ENCODE measurements around the gene RDH5. TPM values are rescaled to one million over a fixed set of nuclear protein-coding genes. Genes with fewer than 3 reads are reported as not detected.

Gene RDH5
- total and polyA plus RNA-seq, 10 donors, result 4.7 to 17.4 (median 12.9) TPM

DNA sequence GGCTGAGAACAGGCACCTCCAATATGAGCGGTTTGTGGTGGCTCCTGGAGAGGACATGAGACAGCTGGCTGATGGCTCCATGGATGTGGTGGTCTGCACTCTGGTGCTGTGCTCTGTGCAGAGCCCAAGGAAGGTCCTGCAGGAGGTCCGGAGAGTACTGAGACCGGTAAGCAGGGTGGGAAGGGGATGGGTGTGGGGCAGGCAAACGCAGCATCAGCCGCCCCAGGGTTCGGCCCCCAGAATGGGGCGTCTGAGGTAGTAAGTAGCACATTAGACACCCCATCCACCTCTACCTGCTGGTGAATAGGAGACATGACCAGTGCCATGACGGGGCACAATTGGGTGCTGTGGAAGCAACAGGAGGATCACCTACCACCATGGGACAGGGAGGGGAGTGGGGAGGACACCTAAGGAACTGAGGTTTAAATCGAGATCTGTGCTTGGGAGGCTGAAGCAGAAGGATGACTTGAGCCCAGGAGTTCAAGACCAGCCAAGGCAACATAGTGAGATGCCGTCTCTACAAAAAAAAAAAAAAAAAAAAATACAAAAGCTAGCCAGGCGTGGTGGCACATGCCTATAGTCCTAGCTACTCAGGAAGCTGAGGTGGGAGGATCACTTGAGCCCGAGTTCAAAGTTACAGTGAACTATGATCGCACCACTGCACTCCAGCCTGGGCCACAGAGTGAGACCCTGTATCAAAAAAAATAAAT is 38.0 kb upstream of the RDH5 start:
- intact Hi-C loops (cut with DNase I; ENCODE audit: low total_unique reads), result no loop called here
- DNase-seq, result no peak

DNA sequence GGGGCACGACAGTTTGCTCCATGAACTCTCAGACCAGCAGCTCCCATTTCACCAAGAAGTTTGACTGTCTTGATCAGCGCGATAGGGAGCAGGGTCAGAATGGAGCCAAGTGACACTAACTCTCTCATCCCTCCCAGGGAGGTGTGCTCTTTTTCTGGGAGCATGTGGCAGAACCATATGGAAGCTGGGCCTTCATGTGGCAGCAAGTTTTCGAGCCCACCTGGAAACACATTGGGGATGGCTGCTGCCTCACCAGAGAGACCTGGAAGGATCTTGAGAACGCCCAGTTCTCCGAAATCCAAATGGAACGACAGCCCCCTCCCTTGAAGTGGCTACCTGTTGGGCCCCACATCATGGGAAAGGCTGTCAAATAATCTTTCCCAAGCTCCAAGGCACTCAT is 36.5 kb upstream of the RDH5 start:
- Histone ChIP-seq H3K36me3 (peaks cover 0 to 22% (median 0%) of the 10 kb centered on the region in 6 donors), H3K9me3 (no peaks in the 10 kb centered on the region), H3K4me3 (no peak overlapping the region), H3K27ac (no peak overlapping the region), H3K27me3 (replicated peaks in 1 of 7) (peaks cover 0 to 14% (median 0%) of the 10 kb centered on the region in 7 donors), H3K4me1 (peaks cover 6 to 40% (median 25%) of the 10 kb centered on the region in 6 donors)
- intact Hi-C loops (cut with DNase I; ENCODE audit: low total_unique reads), result no loop called here
- 88 to 93% (median 90%) methylated on average over 7 of the region's 7 CpGs for WGBS, 5 donors
- DNase-seq, result no peak
- TF ChIP-seq, protein P1, sequence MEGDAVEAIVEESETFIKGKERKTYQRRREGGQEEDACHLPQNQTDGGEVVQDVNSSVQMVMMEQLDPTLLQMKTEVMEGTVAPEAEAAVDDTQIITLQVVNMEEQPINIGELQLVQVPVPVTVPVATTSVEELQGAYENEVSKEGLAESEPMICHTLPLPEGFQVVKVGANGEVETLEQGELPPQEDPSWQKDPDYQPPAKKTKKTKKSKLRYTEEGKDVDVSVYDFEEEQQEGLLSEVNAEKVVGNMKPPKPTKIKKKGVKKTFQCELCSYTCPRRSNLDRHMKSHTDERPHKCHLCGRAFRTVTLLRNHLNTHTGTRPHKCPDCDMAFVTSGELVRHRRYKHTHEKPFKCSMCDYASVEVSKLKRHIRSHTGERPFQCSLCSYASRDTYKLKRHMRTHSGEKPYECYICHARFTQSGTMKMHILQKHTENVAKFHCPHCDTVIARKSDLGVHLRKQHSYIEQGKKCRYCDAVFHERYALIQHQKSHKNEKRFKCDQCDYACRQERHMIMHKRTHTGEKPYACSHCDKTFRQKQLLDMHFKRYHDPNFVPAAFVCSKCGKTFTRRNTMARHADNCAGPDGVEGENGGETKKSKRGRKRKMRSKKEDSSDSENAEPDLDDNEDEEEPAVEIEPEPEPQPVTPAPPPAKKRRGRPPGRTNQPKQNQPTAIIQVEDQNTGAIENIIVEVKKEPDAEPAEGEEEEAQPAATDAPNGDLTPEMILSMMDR (IDR thresholded peaks at IDR 0.05 in 8 of 11, conservative IDR thresholded peaks at IDR 0.05 in 3 of 11), result no peak
- TF ChIP-seq POLR2AphosphoS5 (IDR thresholded peaks at IDR 0.05) (no peak), POLR2A (IDR thresholded peaks at IDR 0.05) (no peak)

More for the DNA sequence above, 38.0 kb upstream of the RDH5 start:
- H3K27ac ChIP-seq, result peak overlapping the region in 4 of 8 donors; percentile 19 to 53 (median 42)
- peaks cover 0 to 14% (median 0%) of the 10 kb centered on the region in 7 donors for H3K27me3 ChIP-seq (replicated peaks in 1 of 7)
- WGBS, 5 donors, result 66 to 74% (median 71%) methylated on average over 9 to 13 of the region's 13 CpGs
- no peaks in the 10 kb centered on the region for H3K9me3 ChIP-seq
- peak overlapping the region in 7 of 8 donors; percentile 18 to 60 (median 30) for H3K4me3 ChIP-seq
- H3K4me1 ChIP-seq, result peaks cover 6 to 36% (median 25%) of the 10 kb centered on the region in 6 donors
- H3K36me3 ChIP-seq, result peaks cover 0 to 14% (median 0%) of the 10 kb centered on the region in 6 donors
- TF ChIP-seq, protein P1 (IDR thresholded peaks at IDR 0.05 in 8 of 11, conservative IDR thresholded peaks at IDR 0.05 in 3 of 11), result no peak
- TF ChIP-seq POLR2A (IDR thresholded peaks at IDR 0.05) (no peak), POLR2AphosphoS5 (IDR thresholded peaks at IDR 0.05) (no peak)

DNA sequence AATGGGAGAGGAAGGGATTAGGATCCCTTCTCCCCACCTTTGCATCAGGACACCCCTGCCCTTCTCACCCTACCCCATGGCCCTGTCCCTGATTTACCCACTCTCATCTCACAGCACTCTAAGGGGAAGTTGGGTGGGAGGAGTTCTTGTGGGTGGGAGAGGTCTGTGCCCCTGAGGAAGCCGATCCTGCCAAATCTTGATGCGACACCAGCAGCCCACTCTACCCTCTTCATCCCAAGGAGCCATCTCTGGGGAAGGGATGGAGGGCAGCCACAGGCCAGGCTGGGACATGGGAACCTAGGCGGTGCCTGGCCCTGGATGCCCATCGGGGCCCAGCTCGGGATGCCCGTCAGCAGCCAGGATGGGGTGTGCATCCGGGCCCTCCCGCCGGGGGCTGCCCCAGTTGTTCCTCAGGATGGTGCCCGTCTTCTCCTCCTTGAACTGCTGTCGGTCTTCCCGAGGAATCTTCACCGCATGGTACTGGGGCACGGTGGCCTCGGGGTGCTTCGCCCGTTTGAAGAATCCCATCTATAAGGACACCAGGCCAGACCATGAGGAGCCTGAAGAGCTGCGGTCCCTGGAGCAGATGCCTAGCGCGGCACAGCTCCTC is 35.3 kb upstream of the RDH5 start:
- WGBS, 5 donors, result 92 to 97% (median 96%) methylated on average over 17 to 20 of the region's 20 CpGs

More for the DNA sequence above, 35.3 kb upstream of the RDH5 start:
- H3K27ac ChIP-seq, result no peak overlapping the region
- H3K36me3 ChIP-seq, result peaks cover 0 to 22% (median 0%) of the 10 kb centered on the region in 6 donors
- no peak overlapping the region for H3K4me3 ChIP-seq
- TF ChIP-seq, protein P1 (IDR thresholded peaks at IDR 0.05 in 8 of 11, conservative IDR thresholded peaks at IDR 0.05 in 3 of 11), result no peak
- TF ChIP-seq POLR2A (IDR thresholded peaks at IDR 0.05) (no peak), POLR2AphosphoS5 (IDR thresholded peaks at IDR 0.05) (no peak)
- DNase-seq, result no peak
- no peaks in the 10 kb centered on the region for H3K9me3 ChIP-seq
- peaks cover 6 to 40% (median 25%) of the 10 kb centered on the region in 6 donors for H3K4me1 ChIP-seq
- intact Hi-C loops (cut with DNase I; ENCODE audit: low total_unique reads), result no loop called here
- peaks cover 0 to 14% (median 0%) of the 10 kb centered on the region in 7 donors for H3K27me3 ChIP-seq (replicated peaks in 1 of 7)
